HG02571 (cell line): ENCODE results near the gene NXPH4.

ENCODE experiments used
- ATAC-seq: cut with Tn5 transposase; IDR thresholded peaks from one replicate; pipeline ENCODE4 v1.9.1; 2021; ENCODE audit warnings: mild to moderate bottlenecking, moderate library complexity; ENCODE audit not compliant: unreplicated experiment

Gene NXPH4

GRCh38 chr12:57229634-57230380, 13.2 kb downstream of the NXPH4 start, which contains the start of gene SHMT2:
TSS of gene SHMT2 (plus strand) at chr12:57229711. CDS start at chr12:57229779, 68 bp downstream.
- ATAC-seq: peak; percentile 62

GRCh38 chr12:57230381-57231155, 14.0 kb downstream of the NXPH4 start:
- ATAC-seq: no peak

GRCh38 chr12:57231276-57232021, 14.9 kb downstream of the NXPH4 start:
- ATAC-seq: no peak

GRCh38 chr12:57232156-57232756, 15.7 kb downstream of the NXPH4 start:
- no peak for ATAC-seq

- no peak for ATAC-seq
Observed at GRCh38 chr12:57233357-57234232, 17.0 kb downstream of the NXPH4 start.

- no peak for ATAC-seq
Observed at GRCh38 chr12:57234233-57234570, 17.6 kb downstream of the NXPH4 start.

- no peak for ATAC-seq
Observed at GRCh38 chr12:57234571-57235016, 18.0 kb downstream of the NXPH4 start.

GRCh38 chr12:57235017-57235727, 18.6 kb downstream of the NXPH4 start:
- no peak for ATAC-seq

- ATAC-seq: no peak
Observed at GRCh38 chr12:57235728-57236131, 19.1 kb downstream of the NXPH4 start.

GRCh38 chr12:57236201-57236924, 19.8 kb downstream of the NXPH4 start:
- no peak for ATAC-seq

- no peak for ATAC-seq
Observed at GRCh38 chr12:57236925-57237595, 20.5 kb downstream of the NXPH4 start.

- ATAC-seq: no peak
Observed at GRCh38 chr12:57237596-57237931, 21.0 kb downstream of the NXPH4 start.

GRCh38 chr12:57237932-57238853, 21.6 kb downstream of the NXPH4 start:
- no peak for ATAC-seq

GRCh38 chr12:57238854-57239554, 22.4 kb downstream of the NXPH4 start:
- peak; percentile 45 for ATAC-seq

GRCh38 chr12:57239587-57240065, 23.0 kb downstream of the NXPH4 start:
- no peak for ATAC-seq

GRCh38 chr12:57240066-57240921, 23.7 kb downstream of the NXPH4 start:
- no peak for ATAC-seq
